ENCODE data around the gene TAAR8.

TAAR8 gene

GRCh38 chr6:132568611-132569010, 16.1 kb downstream of the TAAR8 start:
- DNase-seq (ENCODE audit: low read depth) = no peak
- no peak overlapping the region for H3K4me3 ChIP-seq (ENCODE audit: low read depth, low read length)
- TF ChIP-seq CTCF (conservative IDR thresholded peaks at IDR 0.05; ENCODE audit: low read depth, low read length) = no peak

GRCh38 chr6:132569170-132569569, 16.7 kb downstream of the TAAR8 start:
- no peak for DNase-seq (ENCODE audit: low read depth)
- TF ChIP-seq CTCF (conservative IDR thresholded peaks at IDR 0.05; ENCODE audit: low read depth, low read length) = no peak
- no peak overlapping the region for H3K4me3 ChIP-seq (ENCODE audit: low read depth, low read length)

- TF ChIP-seq CTCF (conservative IDR thresholded peaks at IDR 0.05; ENCODE audit: low read depth, low read length) = no peak
- DNase-seq (ENCODE audit: low read depth) = no peak
- no peak within 1 kb of the TSS for H3K4me3 ChIP-seq (ENCODE audit: low read depth, low read length)
Observed at GRCh38 chr6:132570221-132570777, 17.8 kb downstream of the TAAR8 start, which contains the start of gene TAAR6. TSS of gene TAAR6 (plus strand) at chr6:132570322. CDS start at chr6:132570322, 0 bp downstream.

- DNase-seq (ENCODE audit: low read depth) = no peak
- no peak for TF ChIP-seq CTCF (conservative IDR thresholded peaks at IDR 0.05; ENCODE audit: low read depth, low read length)
- no peak overlapping the region for H3K4me3 ChIP-seq (ENCODE audit: low read depth, low read length)
Observed at GRCh38 chr6:132571774-132572173, 19.3 kb downstream of the TAAR8 start.

- DNase-seq (ENCODE audit: low read depth) = no peak
Observed at GRCh38 chr6:132584698-132585097, 32.2 kb downstream of the TAAR8 start.

GRCh38 chr6:132587424-132587823, 35.0 kb downstream of the TAAR8 start:
- H3K4me3 ChIP-seq (ENCODE audit: low read depth, low read length) = no peak overlapping the region
- no peak for DNase-seq (ENCODE audit: low read depth)
- no peak for TF ChIP-seq CTCF (conservative IDR thresholded peaks at IDR 0.05; ENCODE audit: low read depth, low read length)

More at GRCh38 chr6:132584698-132585097, 32.2 kb downstream of the TAAR8 start:
- no peak overlapping the region for H3K4me3 ChIP-seq (ENCODE audit: low read depth, low read length)
- TF ChIP-seq CTCF (conservative IDR thresholded peaks at IDR 0.05; ENCODE audit: low read depth, low read length) = no peak

- no peak for DNase-seq (ENCODE audit: low read depth)
- no peak within 1 kb of the TSS for H3K4me3 ChIP-seq (ENCODE audit: low read depth, low read length)
- no peak for TF ChIP-seq CTCF (conservative IDR thresholded peaks at IDR 0.05; ENCODE audit: low read depth, low read length)
Observed at GRCh38 chr6:132589454-132589853, 37.0 kb downstream of the TAAR8 start, which contains the start of gene TAAR5. TSS of gene TAAR5 (minus strand) at chr6:132589741. CDS start at chr6:132589686, 55 bp downstream.
